Osteocyte (in vitro differentiated cells): ENCODE data around the gene LARGE1. TPM values are rescaled to one million over a fixed set of nuclear protein-coding genes. Genes with fewer than 3 reads are reported as not detected.

Experiments
- DNase-seq: peaks from one replicate; pipeline ENCODE4 v3.0.0; 2021; ENCODE audit warnings: mixed read lengths; ENCODE audit not compliant: unreplicated experiment; ENCODE audit errors: extremely low spot score
- H3K27ac Mint-ChIP-seq: one replicate; pipeline ENCODE4 v1.8.0; 2021; ENCODE audit warnings: mild to moderate bottlenecking, mixed read lengths; ENCODE audit not compliant: unreplicated experiment
- H3K27me3 Mint-ChIP-seq: one replicate; pipeline ENCODE4 v1.8.0; 2021; ENCODE audit warnings: mixed read lengths; ENCODE audit not compliant: unreplicated experiment
- H3K36me3 Mint-ChIP-seq: one replicate; pipeline ENCODE4 v1.8.0; 2021; ENCODE audit warnings: mixed read lengths; ENCODE audit not compliant: unreplicated experiment
- H3K4me1 Mint-ChIP-seq: one replicate; pipeline ENCODE4 v1.8.0; 2021; ENCODE audit warnings: mixed read lengths; ENCODE audit not compliant: unreplicated experiment
- H3K4me3 Mint-ChIP-seq: one replicate; pipeline ENCODE4 v1.8.0; 2021; ENCODE audit warnings: mild to moderate bottlenecking, moderate library complexity, mixed read lengths; ENCODE audit not compliant: unreplicated experiment
- H3K9me3 Mint-ChIP-seq: one replicate; pipeline ENCODE4 v1.8.0; 2021; ENCODE audit warnings: mixed read lengths; ENCODE audit not compliant: unreplicated experiment
- total RNA-seq: library from RNA; stranded (reverse); gene quantifications from 2 replicates; pipeline ENCODE4 v1.2.1, GENCODE V29; 2021
- TF ChIP-seq, protein P1 (sequence below): fragments of 200-600 bp; sonication (generic); IDR thresholded peaks from 2 replicates; pipeline ENCODE4 v1.5.0; 2021; ENCODE audit warnings: antibody characterized with exemption, mild to moderate bottlenecking, moderate library complexity

Gene LARGE1
- total RNA-seq, 1 donor from 2014 or later = 17.6 TPM

DNA sequence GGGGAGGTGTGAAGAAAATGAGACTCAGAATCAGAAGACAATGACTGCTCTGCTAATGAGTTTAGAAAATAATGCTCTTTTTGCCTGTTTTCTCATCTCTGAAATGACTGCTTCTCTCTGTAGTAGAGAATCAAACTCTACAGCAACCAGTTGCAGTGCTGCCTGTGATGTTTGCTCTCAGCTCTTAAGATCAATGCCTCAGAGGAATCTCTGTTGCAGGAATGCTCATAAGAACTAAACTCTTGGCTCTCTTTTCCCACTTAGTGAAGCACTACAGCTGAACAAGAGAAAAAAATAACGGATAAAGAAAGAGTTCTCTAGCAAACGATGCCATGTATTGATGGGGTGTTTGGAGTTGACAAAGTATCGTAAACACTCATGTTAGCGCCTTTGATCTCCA, 658.6 kb downstream of the LARGE1 start:
- Mint-ChIP-seq H3K4me3 (no peak overlapping the region), H3K27me3 (peaks cover 4% of the 10 kb centered on the region), H3K9me3 (no peaks in the 10 kb centered on the region), H3K4me1 (no peaks in the 10 kb centered on the region), H3K27ac (no peak overlapping the region), H3K36me3 (no peaks in the 10 kb centered on the region)
- no peak for DNase-seq
- TF ChIP-seq, protein P1, sequence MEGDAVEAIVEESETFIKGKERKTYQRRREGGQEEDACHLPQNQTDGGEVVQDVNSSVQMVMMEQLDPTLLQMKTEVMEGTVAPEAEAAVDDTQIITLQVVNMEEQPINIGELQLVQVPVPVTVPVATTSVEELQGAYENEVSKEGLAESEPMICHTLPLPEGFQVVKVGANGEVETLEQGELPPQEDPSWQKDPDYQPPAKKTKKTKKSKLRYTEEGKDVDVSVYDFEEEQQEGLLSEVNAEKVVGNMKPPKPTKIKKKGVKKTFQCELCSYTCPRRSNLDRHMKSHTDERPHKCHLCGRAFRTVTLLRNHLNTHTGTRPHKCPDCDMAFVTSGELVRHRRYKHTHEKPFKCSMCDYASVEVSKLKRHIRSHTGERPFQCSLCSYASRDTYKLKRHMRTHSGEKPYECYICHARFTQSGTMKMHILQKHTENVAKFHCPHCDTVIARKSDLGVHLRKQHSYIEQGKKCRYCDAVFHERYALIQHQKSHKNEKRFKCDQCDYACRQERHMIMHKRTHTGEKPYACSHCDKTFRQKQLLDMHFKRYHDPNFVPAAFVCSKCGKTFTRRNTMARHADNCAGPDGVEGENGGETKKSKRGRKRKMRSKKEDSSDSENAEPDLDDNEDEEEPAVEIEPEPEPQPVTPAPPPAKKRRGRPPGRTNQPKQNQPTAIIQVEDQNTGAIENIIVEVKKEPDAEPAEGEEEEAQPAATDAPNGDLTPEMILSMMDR = no peak

DNA sequence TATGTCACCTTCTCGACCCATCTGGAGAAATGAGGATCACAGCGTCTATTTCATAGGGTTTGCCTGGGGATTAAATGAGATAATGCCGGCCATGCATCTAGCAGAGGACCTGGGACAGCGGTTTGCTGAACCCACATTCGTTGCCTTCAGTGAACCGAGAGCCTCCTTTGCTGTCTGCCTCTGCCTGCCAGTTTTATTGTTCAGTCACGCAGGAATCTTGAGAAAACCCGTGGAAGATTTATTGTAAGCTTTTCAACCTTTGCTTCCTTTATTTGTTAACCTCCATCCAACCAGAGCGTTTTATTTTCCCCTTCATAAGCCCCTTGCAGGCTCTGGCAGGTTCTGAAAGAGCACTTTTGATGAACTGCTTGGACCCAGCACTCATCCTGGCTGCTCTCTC, 659.8 kb downstream of the LARGE1 start:
- peaks cover 4% of the 10 kb centered on the region for H3K27me3 Mint-ChIP-seq

DNA sequence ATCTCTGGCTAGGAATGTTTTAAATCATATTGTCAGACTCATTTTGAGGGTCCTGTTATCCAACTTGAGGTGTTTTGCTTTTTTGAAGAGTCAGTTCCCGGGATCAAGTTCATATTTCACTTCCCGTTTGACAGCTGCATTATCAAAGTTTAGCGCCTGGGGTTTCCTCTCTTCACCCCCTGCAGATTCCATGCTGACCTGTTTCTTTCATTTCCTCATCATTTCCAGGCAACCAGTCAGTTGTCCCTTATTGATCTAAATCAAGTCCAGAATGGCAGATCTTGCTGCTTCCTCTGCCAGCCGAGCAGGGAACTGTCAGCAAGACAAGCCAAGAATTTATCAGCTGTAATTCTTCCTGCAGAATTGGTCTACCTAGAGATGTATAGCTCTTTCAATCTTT, 664.5 kb downstream of the LARGE1 start:
- no peak overlapping the region for H3K4me3 Mint-ChIP-seq
- DNase-seq = no peak
- H3K36me3 Mint-ChIP-seq = no peaks in the 10 kb centered on the region
- H3K27ac Mint-ChIP-seq = no peak overlapping the region
- H3K9me3 Mint-ChIP-seq = no peaks in the 10 kb centered on the region
- H3K4me1 Mint-ChIP-seq = no peaks in the 10 kb centered on the region
- no peaks in the 10 kb centered on the region for H3K27me3 Mint-ChIP-seq
- TF ChIP-seq, protein P1 = no peak

More for the DNA sequence above, 659.8 kb downstream of the LARGE1 start:
- Mint-ChIP-seq H3K4me1 (no peaks in the 10 kb centered on the region), H3K36me3 (no peaks in the 10 kb centered on the region), H3K4me3 (no peak overlapping the region), H3K9me3 (no peaks in the 10 kb centered on the region), H3K27ac (no peak overlapping the region)
- TF ChIP-seq, protein P1 = no peak
- DNase-seq = no peak

DNA sequence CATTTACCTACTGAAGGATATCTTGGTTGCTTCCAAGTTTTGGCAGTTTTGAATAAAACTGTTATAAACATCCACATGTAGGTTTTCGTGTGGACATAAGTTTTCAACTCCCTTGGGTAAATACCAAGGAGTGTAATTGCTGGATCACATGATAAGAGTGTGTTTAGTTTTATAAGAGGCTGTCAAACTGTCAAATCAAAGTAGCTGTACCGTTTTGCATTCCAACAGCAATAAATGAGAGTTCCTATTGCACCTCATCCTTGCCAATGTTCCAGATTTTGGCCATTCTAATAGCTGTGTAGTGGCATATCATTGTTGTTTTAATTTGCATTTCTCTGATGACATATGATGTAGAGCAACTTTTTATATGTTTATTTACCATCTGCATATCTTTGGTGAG, 671.3 kb downstream of the LARGE1 start:
- TF ChIP-seq, protein P1 = no peak
- Mint-ChIP-seq H3K4me1 (no peaks in the 10 kb centered on the region), H3K27me3 (no peaks in the 10 kb centered on the region), H3K9me3 (peaks cover 4% of the 10 kb centered on the region), H3K27ac (no peak overlapping the region), H3K36me3 (no peaks in the 10 kb centered on the region), H3K4me3 (no peak overlapping the region)
- DNase-seq = no peak

DNA sequence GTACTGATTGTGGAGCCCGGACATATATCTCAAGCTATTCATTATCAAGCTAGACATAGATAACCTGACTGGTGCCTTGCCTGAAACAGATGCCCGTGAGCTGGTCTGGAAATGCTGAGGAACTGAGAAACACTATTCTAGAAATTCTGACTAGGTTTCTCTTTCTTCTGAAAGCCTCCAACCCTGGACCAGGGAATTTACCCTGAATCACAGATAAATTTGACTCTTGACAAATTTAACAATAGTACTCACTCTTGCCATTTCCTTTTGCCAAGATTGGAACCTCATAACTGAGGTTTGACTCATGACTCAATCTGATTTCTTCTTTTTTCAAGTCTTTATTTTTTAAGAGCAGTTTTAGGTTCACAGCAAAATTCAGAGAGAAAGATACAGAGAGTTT, 672.5 kb downstream of the LARGE1 start:
- TF ChIP-seq, protein P1 = no peak
- Mint-ChIP-seq H3K36me3 (no peaks in the 10 kb centered on the region), H3K27me3 (no peaks in the 10 kb centered on the region), H3K4me1 (no peaks in the 10 kb centered on the region), H3K27ac (no peak overlapping the region), H3K4me3 (no peak overlapping the region), H3K9me3 (peaks cover 7% of the 10 kb centered on the region)
- DNase-seq = no peak
